H1 (cell line): ENCODE measurements around the gene SRR. TPM values are rescaled to one million over a fixed set of nuclear protein-coding genes. Genes with fewer than 3 reads are reported as not detected.

Source experiments
- polyA plus RNA-seq, 7 experiments: library from polyadenylated mRNA; depleted of rRNA in 3 of 7; stranded (reverse) in 5 of 7; unstranded in 2 of 7; fragments of >200 nt in 5 of 7; fragments of 200-250 nt in 2 of 7; gene quantifications; 1 replicate in 5 of 7; 2 replicates in 1 of 7; 4 replicates in 1 of 7; pipeline versions ENCODE4 v1.2.1 to v1.2.3, GENCODE V29; 2011 to 2013; ENCODE audit warnings: missing spikeins in 2 of 7, mixed read lengths in 2 of 7
- small RNA-seq: library from polyadenylated mRNA; stranded (forward); fragments of <200 nt; extraction: miRNeasy Mini kit (QIAGEN cat#:217004); gene quantifications from one replicate; pipeline ENCODE3, GENCODE V24; 2013; ENCODE audit not compliant: insufficient read depth
- total RNA-seq: library from RNA; stranded (reverse); fragmentation: NEBNext Ultra II Directional; extraction: Animal tissue kit (Norgen Biotek cat#: 25700); gene quantifications from 2 replicates; pipeline ENCODE4 v1.2.1, GENCODE V29; 2021

SRR gene
- total and polyA plus RNA-seq, 2 of the 8 experiments (the other 6 are each of a cell fraction or from before 2014, with no cell fraction given): 3.6 to 4.5 TPM

Small RNAs within 50 kb of the gene (small RNA-seq; reads per million reads assigned to genes)
- not detected for gene AC006435.3
- 219 reads per million, percentile 98 among the genes with 10 or more reads in this experiment for gene SNORD91A
- gene SNORD91B: 137 reads per million, percentile 98 among the genes with 10 or more reads in this experiment

Other genes with a start within 250 kb of the SRR start
- gene HIC1, start 248.8 kb upstream of the SRR start, total RNA-seq: 0.09 and 0.19 TPM in 2 replicates
- gene HIC1, start 248.8 kb upstream of the SRR start, polyA plus RNA-seq (2011; rRNA removed): 0.06 and 0.11 TPM in 2 replicates
- 25.2 and 27.2 TPM in 2 replicates for gene SMG6, start 165 bp upstream of the SRR start, total RNA-seq
- gene SMG6, start 165 bp upstream of the SRR start, polyA plus RNA-seq (2011; rRNA removed): 18.5 and 31.8 TPM in 2 replicates
- gene TSR1, start 32.5 kb downstream of the SRR start, total RNA-seq: 69.7 and 77.0 TPM in 2 replicates
- 14.5 and 17.1 TPM in 2 replicates for gene TSR1, start 32.5 kb downstream of the SRR start, polyA plus RNA-seq (2011; rRNA removed)
- 38.7 and 44.5 TPM in 2 replicates for gene SGSM2, start 33.6 kb downstream of the SRR start, total RNA-seq
- 77.7 and 93.1 TPM in 2 replicates for gene SGSM2, start 33.6 kb downstream of the SRR start, polyA plus RNA-seq (2011; rRNA removed)
- gene MNT, start 97.1 kb downstream of the SRR start, total RNA-seq: 16.3 and 17.3 TPM in 2 replicates
- 5.0 and 9.0 TPM in 2 replicates for gene MNT, start 97.1 kb downstream of the SRR start, polyA plus RNA-seq (2011; rRNA removed)
- 58.1 and 59.4 TPM in 2 replicates for gene METTL16, start 207.9 kb downstream of the SRR start, total RNA-seq
- gene METTL16, start 207.9 kb downstream of the SRR start, polyA plus RNA-seq (2011; rRNA removed): 22.1 and 22.8 TPM in 2 replicates